Cardiac muscle cell (in vitro differentiated cells and primary cell): ENCODE data around the gene CCL13. TPM values are rescaled to one million over a fixed set of nuclear protein-coding genes. Genes with fewer than 3 reads are reported as not detected.

Source experiments
- DNase-seq, 2 donors: peaks; one replicate each; pipeline versions ENCODE4 v3.0.0 to v3.0.0-alpha.2; 2010 to 2017; ENCODE audit warnings: low read depth in 1 of 2, low spot score in 1 of 2
- H3K27ac ChIP-seq: fragments of 200-600 bp; sonication (generic); 2 replicates; pipeline ENCODE4 v1.5.1; 2016
- H3K27me3 ChIP-seq: fragments of 200-600 bp; sonication (generic); 2 replicates; pipeline ENCODE4 v1.6.0; 2016; ENCODE audit warnings: control low read depth
- H3K36me3 ChIP-seq: fragments of 200-600 bp; sonication (generic); 2 replicates; pipeline ENCODE4 v1.5.1; 2016; ENCODE audit warnings: control low read depth
- H3K4me1 ChIP-seq: fragments of 200-600 bp; sonication (generic); 2 replicates; pipeline ENCODE4 v1.8.1; 2017; ENCODE audit warnings: low read depth, mild to moderate bottlenecking, mixed run types
- H3K4me3 ChIP-seq: fragments of 200-600 bp; sonication (generic); 2 replicates; pipeline ENCODE4 v1.5.1; 2016; ENCODE audit warnings: mild to moderate bottlenecking
- H3K9me3 ChIP-seq: fragments of 200-600 bp; sonication (generic); 2 replicates; pipeline ENCODE4 v1.5.1; 2017; ENCODE audit warnings: low read depth, mild to moderate bottlenecking, control low read depth
- CTCF ChIP-seq: IDR thresholded peaks from 2 replicates; pipeline ENCODE4 v1.5.1; 2012; ENCODE audit warnings: low read depth, mild to moderate bottlenecking, low read length
- polyA plus RNA-seq: library from polyadenylated mRNA; unstranded; fragments of >200 nt; fragmentation: Nextera tagmentation; extraction: Ambion mirVana; gene quantifications from 2 replicates; pipeline ENCODE4 v1.2.1, GENCODE V29; 2016
- total RNA-seq: library from RNA; depleted of rRNA; stranded (reverse); fragments of >200 nt; gene quantifications from 2 replicates; pipeline ENCODE4 v1.2.3, GENCODE V29; 2016

CCL13 gene
- total and polyA plus RNA-seq, 2 experiments from 2014 or later: not detected

GRCh38 chr17:34370376-34370996 lies 14.2 kb downstream of the CCL13 start:
- H3K27ac ChIP-seq: no peak overlapping the region
- DNase-seq: no peak
- no peak overlapping the region for H3K4me3 ChIP-seq
- H3K4me1 ChIP-seq: no peaks in the 10 kb centered on the region
- TF ChIP-seq CTCF: no peak
- H3K9me3 ChIP-seq: no peaks in the 10 kb centered on the region
- H3K27me3 ChIP-seq: no peaks in the 10 kb centered on the region
- no peaks in the 10 kb centered on the region for H3K36me3 ChIP-seq

DNA sequence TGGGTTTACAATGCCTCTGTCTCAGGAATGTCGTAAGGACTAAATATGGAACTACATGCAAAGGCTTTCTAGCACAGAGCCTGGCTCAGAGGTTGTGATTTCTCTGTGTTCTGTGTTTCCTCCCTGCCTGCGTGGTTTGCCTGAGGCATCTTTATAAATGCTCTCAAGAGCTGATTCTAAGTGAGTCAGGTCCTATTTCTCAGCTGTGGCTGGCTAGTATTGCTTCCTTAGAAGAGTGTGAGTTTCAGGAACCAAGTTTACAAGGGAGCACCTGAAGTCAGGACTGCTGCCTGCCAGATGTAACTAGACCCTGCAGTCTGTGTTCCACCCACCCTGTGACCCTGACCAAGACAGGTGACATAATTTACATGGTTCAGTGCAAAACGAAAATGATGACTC lies 14.7 kb downstream of the CCL13 start:
- H3K36me3 ChIP-seq: no peaks in the 10 kb centered on the region
- H3K9me3 ChIP-seq: no peaks in the 10 kb centered on the region
- no peak for TF ChIP-seq CTCF
- no peak overlapping the region for H3K27ac ChIP-seq
- H3K4me3 ChIP-seq: no peak overlapping the region
- H3K27me3 ChIP-seq: no peaks in the 10 kb centered on the region
- no peak for DNase-seq
- H3K4me1 ChIP-seq: no peaks in the 10 kb centered on the region

- Histone ChIP-seq H3K4me1 (no peaks in the 10 kb centered on the region), H3K4me3 (no peak overlapping the region), H3K36me3 (no peaks in the 10 kb centered on the region), H3K27me3 (no peaks in the 10 kb centered on the region), H3K27ac (no peak overlapping the region), H3K9me3 (no peaks in the 10 kb centered on the region)
- DNase-seq: no peak
- no peak for TF ChIP-seq CTCF
Observed at GRCh38 chr17:34371405-34372100, 15.3 kb downstream of the CCL13 start.

DNA sequence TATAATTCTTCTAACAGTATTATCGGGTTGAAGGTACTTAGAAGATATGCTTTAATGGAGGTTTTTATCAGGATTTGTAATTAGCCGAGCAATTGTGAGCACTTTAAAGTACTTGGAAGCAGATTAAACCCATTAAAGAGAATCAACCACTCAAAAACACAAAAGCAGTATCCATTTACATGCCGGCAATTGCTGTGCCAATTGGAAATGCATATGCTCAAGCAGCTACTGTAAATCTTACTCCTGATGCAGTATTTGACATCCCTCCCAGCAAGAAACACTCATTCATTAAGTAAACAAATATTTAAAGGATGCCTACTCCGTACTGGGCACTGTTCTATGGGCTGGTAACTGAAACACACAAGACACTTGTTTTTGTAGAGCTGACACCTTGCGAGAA lies 18.2 kb downstream of the CCL13 start:
- Histone ChIP-seq H3K27me3 (no peaks in the 10 kb centered on the region), H3K4me3 (no peak overlapping the region), H3K36me3 (no peaks in the 10 kb centered on the region), H3K27ac (no peak overlapping the region), H3K4me1 (no peaks in the 10 kb centered on the region), H3K9me3 (no peaks in the 10 kb centered on the region)
- DNase-seq: no peak
- TF ChIP-seq CTCF: no peak

GRCh38 chr17:34375426-34375997 lies 19.2 kb downstream of the CCL13 start:
- no peaks in the 10 kb centered on the region for H3K9me3 ChIP-seq
- no peak overlapping the region for H3K27ac ChIP-seq
- H3K36me3 ChIP-seq: no peaks in the 10 kb centered on the region
- TF ChIP-seq CTCF: no peak
- no peaks in the 10 kb centered on the region for H3K27me3 ChIP-seq
- no peaks in the 10 kb centered on the region for H3K4me1 ChIP-seq
- no peak overlapping the region for H3K4me3 ChIP-seq
- no peak for DNase-seq
